HepG2 (cell line): ENCODE results near the gene CDIP1. TPM values are rescaled to one million over a fixed set of nuclear protein-coding genes. Genes with fewer than 3 reads are reported as not detected.
A peak's percentile ranks its signal among the peaks of the same experiment; 100 is the strongest.

Source experiments
- ATAC-seq: fragments of 200-7000 bp; cut with Tn5 transposase; 3 replicates; pipeline ENCODE4 v1.9.1; 2020; ENCODE audit warnings: mild to moderate bottlenecking, moderate library complexity
- BruUV-seq: library from RNA; stranded (reverse); fragments of 400-500 nt; replicated peaks from 2 replicates; lab custom pipeline; 2021; lab: Mats Ljungman, UMichigan
- CTCF ChIA-PET: fragments of 300-600 bp; formaldehyde crosslinking; extraction: SDS; loops from one replicate; lab custom pipeline; 2021; ENCODE audit warnings: low total read pairs, inconsistent platforms, low intra/inter-chr PET ratio; lab: Yijun Ruan, JAX
- POLR2A ChIA-PET: fragments of 350-600 bp; sonication (Branson Sonifier 250); formaldehyde crosslinking; loops from one replicate; lab custom pipeline; 2020; ENCODE audit warnings: antibody characterized with exemption, inconsistent platforms; lab: Yijun Ruan, JAX
- DNase-seq: peaks from one replicate; pipeline ENCODE4 v3.0.0-alpha.2; 2015; ENCODE audit warnings: low spot score
- FAIRE-seq: peaks from 3 replicates; lab custom pipeline; 2011; peaks lifted over from hg19 to GRCh38; lab: Jason Lieb, UNC
- H2AFZ ChIP-seq: one replicate; pipeline ENCODE4 v1.6.1; 2011; ENCODE audit warnings: low read length, inconsistent platforms
- H3K27ac ChIP-seq: fragments of 300-600 bp; 3 replicates; pipeline ENCODE4 v1.8.0; 2011; ENCODE audit warnings: mixed run types, mild to moderate bottlenecking, mixed read lengths, low read length, inconsistent platforms; ENCODE audit not compliant: insufficient read depth; ENCODE audit errors: extremely low read length
- H3K27me3 ChIP-seq, 2 experiments: fragments of 200-600 bp in 1 of 2; 2 replicates in 1 of 2; 3 replicates in 1 of 2; pipeline versions ENCODE4 v1.6.0 to v1.8.0; 2011; ENCODE audit warnings: low read length in 2 of 2, mild to moderate bottlenecking in 2 of 2, moderate library complexity in 2 of 2, inconsistent platforms in 1 of 2; ENCODE audit not compliant: insufficient read depth in 2 of 2, control insufficient read depth in 1 of 2
- H3K36me3 ChIP-seq, 2 experiments: fragments of 200-600 bp in 1 of 2; replicated peaks in 1 of 2; 2 replicates in 1 of 2; 3 replicates in 1 of 2; pipeline versions ENCODE4 v1.5.1 to v1.8.0; 2011; ENCODE audit warnings: low read length in 2 of 2, inconsistent platforms in 1 of 2; ENCODE audit not compliant: insufficient read depth in 2 of 2, control insufficient read depth in 1 of 2
- H3K4me1 ChIP-seq: 2 replicates; pipeline ENCODE4 v1.5.1; 2012; ENCODE audit warnings: low read length, inconsistent platforms; ENCODE audit not compliant: insufficient read depth
- H3K4me2 ChIP-seq: 2 replicates; pipeline ENCODE4 v1.6.0; 2011; ENCODE audit warnings: low read depth, low read length, inconsistent platforms
- H3K4me3 ChIP-seq, 3 experiments: fragments of 200-600 bp in 1 of 3; sonication (generic), shearing (Covaris generic) in 1 of 3; replicated peaks in 1 of 3; 2 replicates each; pipeline ENCODE4 v1.5.1; 2011 to 2016; ENCODE audit warnings: low read length in 3 of 3, inconsistent platforms in 2 of 3, low read depth in 2 of 3, mild to moderate bottlenecking in 2 of 3, control low read depth in 1 of 3, mixed read lengths in 1 of 3; ENCODE audit not compliant: insufficient read depth in 1 of 3
- H3K79me2 ChIP-seq: one replicate; pipeline ENCODE4 v1.6.1; 2011; ENCODE audit warnings: low read length, inconsistent platforms; ENCODE audit not compliant: insufficient read depth
- H3K9ac ChIP-seq: 2 replicates; pipeline ENCODE4 v1.6.0; 2011; ENCODE audit warnings: mild to moderate bottlenecking, low read depth, low read length, inconsistent platforms; ENCODE audit not compliant: insufficient read depth
- H3K9me3 ChIP-seq: 2 replicates; pipeline ENCODE4 v1.5.1; 2012; ENCODE audit warnings: mild to moderate bottlenecking, low read length
- H4K20me1 ChIP-seq: 2 replicates; pipeline ENCODE4 v1.6.0; 2011; ENCODE audit warnings: inconsistent platforms, mild to moderate bottlenecking, low read length, moderate library complexity; ENCODE audit not compliant: insufficient read depth
- GATA4 ChIP-seq: sonication (generic); IDR thresholded peaks from 2 replicates; pipeline ENCODE4 v1.6.1; 2016; ENCODE audit warnings: antibody characterized with exemption, low read depth, borderline replicate concordance
- GATAD2A ChIP-seq: IDR thresholded peaks from 2 replicates; pipeline ENCODE4 v1.6.1; 2016
- MEIS2 ChIP-seq: sonication (generic); formaldehyde crosslinking; IDR thresholded peaks from 2 replicates; pipeline ENCODE4 v1.9.0; 2021; ENCODE audit warnings: mild to moderate bottlenecking, missing genetic modification reagents
- ZNF121 ChIP-seq: sonication (generic); formaldehyde crosslinking; IDR thresholded peaks from 2 replicates; pipeline ENCODE4 v1.5.0; 2020; ENCODE audit warnings: mild to moderate bottlenecking, missing genetic modification reagents
- ZNF136 ChIP-seq: sonication (generic); formaldehyde crosslinking; IDR thresholded peaks from 2 replicates; pipeline ENCODE4 v1.8.1; 2022; ENCODE audit warnings: low read depth, mild to moderate bottlenecking, moderate library complexity, missing genetic modification reagents
- ZNF180 ChIP-seq: sonication (generic); formaldehyde crosslinking; IDR thresholded peaks from 2 replicates; pipeline ENCODE4 v1.4.0; 2020; ENCODE audit warnings: low read depth, missing genetic modification reagents, borderline replicate concordance
- WGBS: methylation state at CpG from one replicate; pipeline ENCODE4 v1.1.6; 2017; ENCODE audit warnings: low lambda C conversion rate; 5-methylcytosine and 5-hydroxymethylcytosine counted together
- in situ Hi-C: cut with HindIII; loops from 2 replicates; pipeline ENCODE4 v1.10.0; 2017; ENCODE audit warnings: low pct_unique_long_range_greater_than_20kb; ENCODE audit not compliant: extremely low pct_ligation_motif_present
- intact Hi-C: fragments of 100-400 bp; cut with micrococcal nuclease; formaldehyde crosslinking; loops from one replicate; pipeline ENCODE4 v1.10.0; 2022; ENCODE audit not compliant: unreplicated experiment
- polyA plus RNA-seq, 8 experiments: library from polyadenylated mRNA; depleted of rRNA in 3 of 8; stranded (reverse) in 7 of 8; unstranded in 1 of 8; fragments of >200 nt; fragmentation: Illumina TruSeq in 4 of 8; extraction: Trizol in 4 of 8; gene quantifications; 2 replicates each; pipeline versions ENCODE4 v1.2.1 to v1.2.3, GENCODE V29; 2011 to 2016; ENCODE audit warnings: low read depth in 4 of 8, missing spikeins in 1 of 8, mixed read lengths in 1 of 8; ENCODE audit not compliant: insufficient read depth in 1 of 8
- total RNA-seq, 5 experiments: library from RNA; depleted of rRNA; stranded (reverse); fragments of >200 nt; fragmentation: Illumina TruSeq; extraction: Trizol; gene quantifications; 2 replicates each; pipeline ENCODE4 v1.2.3, GENCODE V29; 2016; ENCODE audit warnings: low read depth in 1 of 5
- TF ChIP-seq, protein P1 (sequence below): IDR thresholded peaks from 2 replicates; pipeline ENCODE4 v1.6.1; 2016; ENCODE audit warnings: control low read depth
- TF ChIP-seq, protein P2 (sequence below), 2 experiments: IDR thresholded peaks; 2 replicates each; pipeline ENCODE4 v1.6.1; 2011 to 2012; ENCODE audit warnings: low read length in 2 of 2, borderline replicate concordance in 1 of 2, low read depth in 1 of 2, mild to moderate bottlenecking in 1 of 2, moderate library complexity in 1 of 2
- TF ChIP-seq, protein P3 (sequence below): sonication (generic); formaldehyde crosslinking; conservative IDR thresholded peaks from 2 replicates; pipeline ENCODE4 v1.4.0; 2020; ENCODE audit warnings: missing genetic modification reagents

The CDIP1 gene
- total and polyA plus RNA-seq, 2 of the 13 experiments (the other 11 are each of a cell fraction or from before 2014, with no cell fraction given) = 31.2 to 56.7 TPM

DNA sequence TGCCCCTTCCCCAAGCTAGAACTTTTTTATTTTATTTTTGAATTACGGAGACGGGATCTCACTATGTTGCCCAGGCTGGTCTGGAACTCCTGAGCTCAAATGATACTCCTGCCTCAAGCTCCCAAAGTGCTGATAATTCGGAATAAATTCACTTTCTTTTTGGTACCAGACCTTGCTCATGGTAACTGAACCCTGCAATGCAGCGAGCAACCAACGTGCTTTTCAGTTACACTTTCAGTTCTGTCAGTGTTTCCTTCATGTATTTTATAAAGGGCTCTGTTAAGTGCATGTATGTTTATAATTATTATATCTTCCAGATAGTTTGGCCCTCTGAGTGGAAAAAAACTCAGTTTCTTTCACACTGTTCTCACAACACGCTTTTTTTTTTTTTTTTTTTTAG lies 31.5 kb upstream of the CDIP1 start:
- H3K4me2 ChIP-seq = peak overlapping the region; percentile 58

More for the DNA sequence above, 31.5 kb upstream of the CDIP1 start:
- H3K27ac ChIP-seq = no peak overlapping the region
- BruUV-seq = no TSS peak
- POLR2A ChIA-PET = interaction anchor here (1.3 kb wide), 1 partner anchor 32 kb away, joined by 3 read pairs; the partner anchor contains the start of gene CDIP1
- DNase-seq = no peak
- ATAC-seq = peak; percentile 50; the same call in 1 of the 3 replicates
- H4K20me1 ChIP-seq = no peaks in the 10 kb centered on the region
- peaks cover 17% of the 10 kb centered on the region for H3K4me1 ChIP-seq
- H3K4me3 ChIP-seq = peak overlapping the region in 2 of 3 experiments; percentile 30 to 48; a peak in 3 of 6 replicates
- in situ Hi-C loops = no loop called here
- CTCF ChIA-PET = no interaction called here
- 28% methylated on average over 6 of the region's 6 CpGs for WGBS
- H3K79me2 ChIP-seq = no peaks in the 10 kb centered on the region
- no peak for TF ChIP-seq ZNF136 (CRISPR knock-in tag)
- no peak for TF ChIP-seq MEIS2 (CRISPR knock-in tag)
- no peak for TF ChIP-seq GATA4
- TF ChIP-seq, protein P1, sequence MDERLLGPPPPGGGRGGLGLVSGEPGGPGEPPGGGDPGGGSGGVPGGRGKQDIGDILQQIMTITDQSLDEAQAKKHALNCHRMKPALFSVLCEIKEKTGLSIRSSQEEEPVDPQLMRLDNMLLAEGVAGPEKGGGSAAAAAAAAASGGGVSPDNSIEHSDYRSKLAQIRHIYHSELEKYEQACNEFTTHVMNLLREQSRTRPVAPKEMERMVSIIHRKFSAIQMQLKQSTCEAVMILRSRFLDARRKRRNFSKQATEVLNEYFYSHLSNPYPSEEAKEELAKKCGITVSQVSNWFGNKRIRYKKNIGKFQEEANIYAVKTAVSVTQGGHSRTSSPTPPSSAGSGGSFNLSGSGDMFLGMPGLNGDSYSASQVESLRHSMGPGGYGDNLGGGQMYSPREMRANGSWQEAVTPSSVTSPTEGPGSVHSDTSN (CRISPR knock-in tag) = no peak
- no peak for TF ChIP-seq GATAD2A
- no peak for TF ChIP-seq ZNF180 (CRISPR knock-in tag)
- TF ChIP-seq, protein P2, sequence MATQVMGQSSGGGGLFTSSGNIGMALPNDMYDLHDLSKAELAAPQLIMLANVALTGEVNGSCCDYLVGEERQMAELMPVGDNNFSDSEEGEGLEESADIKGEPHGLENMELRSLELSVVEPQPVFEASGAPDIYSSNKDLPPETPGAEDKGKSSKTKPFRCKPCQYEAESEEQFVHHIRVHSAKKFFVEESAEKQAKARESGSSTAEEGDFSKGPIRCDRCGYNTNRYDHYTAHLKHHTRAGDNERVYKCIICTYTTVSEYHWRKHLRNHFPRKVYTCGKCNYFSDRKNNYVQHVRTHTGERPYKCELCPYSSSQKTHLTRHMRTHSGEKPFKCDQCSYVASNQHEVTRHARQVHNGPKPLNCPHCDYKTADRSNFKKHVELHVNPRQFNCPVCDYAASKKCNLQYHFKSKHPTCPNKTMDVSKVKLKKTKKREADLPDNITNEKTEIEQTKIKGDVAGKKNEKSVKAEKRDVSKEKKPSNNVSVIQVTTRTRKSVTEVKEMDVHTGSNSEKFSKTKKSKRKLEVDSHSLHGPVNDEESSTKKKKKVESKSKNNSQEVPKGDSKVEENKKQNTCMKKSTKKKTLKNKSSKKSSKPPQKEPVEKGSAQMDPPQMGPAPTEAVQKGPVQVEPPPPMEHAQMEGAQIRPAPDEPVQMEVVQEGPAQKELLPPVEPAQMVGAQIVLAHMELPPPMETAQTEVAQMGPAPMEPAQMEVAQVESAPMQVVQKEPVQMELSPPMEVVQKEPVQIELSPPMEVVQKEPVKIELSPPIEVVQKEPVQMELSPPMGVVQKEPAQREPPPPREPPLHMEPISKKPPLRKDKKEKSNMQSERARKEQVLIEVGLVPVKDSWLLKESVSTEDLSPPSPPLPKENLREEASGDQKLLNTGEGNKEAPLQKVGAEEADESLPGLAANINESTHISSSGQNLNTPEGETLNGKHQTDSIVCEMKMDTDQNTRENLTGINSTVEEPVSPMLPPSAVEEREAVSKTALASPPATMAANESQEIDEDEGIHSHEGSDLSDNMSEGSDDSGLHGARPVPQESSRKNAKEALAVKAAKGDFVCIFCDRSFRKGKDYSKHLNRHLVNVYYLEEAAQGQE (IDR thresholded peaks at IDR 0.05; ENCODE audit: borderline replicate concordance in 1 of 2, low read depth in 1 of 2, low read length in 2 of 2) = no peak
- TF ChIP-seq, protein P3, sequence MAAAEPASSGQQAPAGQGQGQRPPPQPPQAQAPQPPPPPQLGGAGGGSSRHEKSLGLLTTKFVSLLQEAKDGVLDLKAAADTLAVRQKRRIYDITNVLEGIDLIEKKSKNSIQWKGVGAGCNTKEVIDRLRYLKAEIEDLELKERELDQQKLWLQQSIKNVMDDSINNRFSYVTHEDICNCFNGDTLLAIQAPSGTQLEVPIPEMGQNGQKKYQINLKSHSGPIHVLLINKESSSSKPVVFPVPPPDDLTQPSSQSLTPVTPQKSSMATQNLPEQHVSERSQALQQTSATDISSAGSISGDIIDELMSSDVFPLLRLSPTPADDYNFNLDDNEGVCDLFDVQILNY (CRISPR knock-in tag) = no peak
- 0 out of 2 replicates have a peak, but pooled peaks have one; percentile 56 for TF ChIP-seq ZNF121 (CRISPR knock-in tag)
- H3K9me3 ChIP-seq = no peaks in the 10 kb centered on the region
- no peaks in the 10 kb centered on the region for H3K36me3 ChIP-seq
- FAIRE-seq = no peak
- no peak overlapping the region for H2AFZ ChIP-seq
- peaks cover 0 to 10% of the 10 kb centered on the region in 2 experiments; a peak in 1 of 5 replicates for H3K27me3 ChIP-seq
- intact Hi-C loops = no loop called here
- peak overlapping the region; percentile 43; the same call in 1 of the 2 replicates for H3K9ac ChIP-seq
